GM21447 (cell line): Measurements from ENCODE around the gene SOX5.

Experiments used
- ATAC-seq: cut with Tn5 transposase; IDR thresholded peaks from one replicate; pipeline ENCODE4 v1.9.1; 2021; ENCODE audit not compliant: unreplicated experiment

The SOX5 gene

GRCh38 chr12:23699031-23699430 is 250.4 kb downstream of the SOX5 start:
- ATAC-seq: no peak

- ATAC-seq: no peak
Measured at GRCh38 chr12:23694920-23695319, 254.6 kb downstream of the SOX5 start.

- no peak for ATAC-seq
Measured at GRCh38 chr12:23694307-23694706, 255.2 kb downstream of the SOX5 start.

GRCh38 chr12:23687947-23688346 is 261.5 kb downstream of the SOX5 start:
- no peak for ATAC-seq

- ATAC-seq: no peak
Measured at GRCh38 chr12:23686095-23686494, 263.4 kb downstream of the SOX5 start.

- ATAC-seq: no peak
Measured at GRCh38 chr12:23684121-23684520, 265.3 kb downstream of the SOX5 start.

GRCh38 chr12:23681237-23681636 is 268.2 kb downstream of the SOX5 start:
- ATAC-seq: no peak

GRCh38 chr12:23674064-23674463 is 275.4 kb downstream of the SOX5 start:
- no peak for ATAC-seq

- no peak for ATAC-seq
Measured at GRCh38 chr12:23671881-23672280, 277.6 kb downstream of the SOX5 start.

GRCh38 chr12:23670684-23671083 is 278.8 kb downstream of the SOX5 start:
- ATAC-seq: no peak

GRCh38 chr12:23669691-23670090 is 279.8 kb downstream of the SOX5 start:
- no peak for ATAC-seq

- ATAC-seq: no peak
Measured at GRCh38 chr12:23666866-23667265, 282.6 kb downstream of the SOX5 start.

- no peak for ATAC-seq
Measured at GRCh38 chr12:23662966-23663365, 286.5 kb downstream of the SOX5 start.

- no peak for ATAC-seq
Measured at GRCh38 chr12:23659131-23659530, 290.3 kb downstream of the SOX5 start.

GRCh38 chr12:23657598-23657997 is 291.9 kb downstream of the SOX5 start:
- ATAC-seq: no peak

- no peak for ATAC-seq
Measured at GRCh38 chr12:23655884-23656283, 293.6 kb downstream of the SOX5 start.

GRCh38 chr12:23655112-23655511 is 294.4 kb downstream of the SOX5 start:
- ATAC-seq: no peak

GRCh38 chr12:23648546-23648945 is 300.9 kb downstream of the SOX5 start:
- no peak for ATAC-seq

- ATAC-seq: no peak
Measured at GRCh38 chr12:23640754-23641153, 308.7 kb downstream of the SOX5 start.

GRCh38 chr12:23634344-23634743 is 315.1 kb downstream of the SOX5 start:
- ATAC-seq: no peak

- ATAC-seq: no peak
Measured at GRCh38 chr12:23631786-23632377, 317.6 kb downstream of the SOX5 start.

- no peak for ATAC-seq
Measured at GRCh38 chr12:23630524-23630923, 318.9 kb downstream of the SOX5 start.

- ATAC-seq: no peak
Measured at GRCh38 chr12:23628806-23629205, 320.7 kb downstream of the SOX5 start.
